IMR-90 (cell line): ENCODE results near the gene B3GNT9. TPM values are rescaled to one million over a fixed set of nuclear protein-coding genes. Genes with fewer than 3 reads are reported as not detected.

ENCODE experiments used
- ATAC-seq: fragments of 200-7000 bp; cut with Tn5 transposase; 2 replicates; pipeline ENCODE4 v1.9.1; 2020; ENCODE audit warnings: low read depth, mild to moderate bottlenecking, moderate library complexity
- BruUV-seq: library from RNA; stranded (reverse); fragments of 400-500 nt; replicated peaks from 2 replicates; lab custom pipeline; 2021; lab: Mats Ljungman, UMichigan
- CTCF ChIA-PET: fragments of 300-600 bp; formaldehyde crosslinking; extraction: SDS; loops from one replicate; lab custom pipeline; 2021; ENCODE audit warnings: antibody characterized with exemption; lab: Yijun Ruan, JAX
- POLR2A ChIA-PET: fragments of 300-600 bp; sonication (Branson Sonifier 250); formaldehyde crosslinking; loops from one replicate; lab custom pipeline; 2022; ENCODE audit warnings: antibody characterized with exemption; ENCODE audit not compliant: unreplicated experiment; lab: Charles Lee
- DNase-seq: peaks from one replicate; pipeline ENCODE4 v3.0.0; 2013
- H2AFZ ChIP-seq: replicated peaks from 2 replicates; pipeline ENCODE3; 2013; ENCODE audit warnings: low read length, mild to moderate bottlenecking; ENCODE audit not compliant: poor library complexity
- H2AK5ac ChIP-seq: 2 replicates; pipeline ENCODE4 v1.6.1; 2013; ENCODE audit warnings: low read depth, low read length, inconsistent platforms
- H2AK9ac ChIP-seq: replicated peaks from 2 replicates; pipeline ENCODE3; 2013; ENCODE audit warnings: mild to moderate bottlenecking, low read depth, low read length, moderate library complexity; ENCODE audit not compliant: poor library complexity
- H2BK120ac ChIP-seq: 2 replicates; pipeline ENCODE4 v1.6.1; 2013; ENCODE audit warnings: low read depth, low read length, inconsistent platforms
- H2BK15ac ChIP-seq: 3 replicates; pipeline ENCODE4 v1.6.1; 2013; ENCODE audit warnings: low read depth, low read length, inconsistent platforms
- H2BK20ac ChIP-seq: 2 replicates; pipeline ENCODE4 v1.6.1; 2013; ENCODE audit warnings: low read depth, mild to moderate bottlenecking, inconsistent platforms, low read length, moderate library complexity
- H2BK5ac ChIP-seq: 2 replicates; pipeline ENCODE4 v1.6.1; 2013; ENCODE audit warnings: mild to moderate bottlenecking, low read depth, low read length, inconsistent platforms; ENCODE audit not compliant: poor library complexity, severe bottlenecking
- H3K14ac ChIP-seq: replicated peaks from 2 replicates; pipeline ENCODE4 v1.6.1; 2013; ENCODE audit warnings: low read depth, low read length, inconsistent platforms
- H3K18ac ChIP-seq: 2 replicates; pipeline ENCODE4 v1.6.1; 2013; ENCODE audit warnings: low read depth, low read length, control low read depth
- H3K23ac ChIP-seq: 2 replicates; pipeline ENCODE4 v1.6.1; 2013; ENCODE audit warnings: low read depth, low read length, inconsistent platforms
- H3K27ac ChIP-seq: 2 replicates; pipeline ENCODE4 v1.5.1; 2013; ENCODE audit warnings: mild to moderate bottlenecking, control low read depth, low read length; ENCODE audit not compliant: insufficient read depth
- H3K27me3 ChIP-seq: 2 replicates; pipeline ENCODE4 v1.6.1; 2013; ENCODE audit warnings: low read length; ENCODE audit not compliant: control insufficient read depth, insufficient read depth
- H3K36me3 ChIP-seq: 2 replicates; pipeline ENCODE4 v1.6.1; 2013; ENCODE audit warnings: low read length, mixed read lengths; ENCODE audit not compliant: control insufficient read depth, insufficient read depth
- H3K4ac ChIP-seq: 2 replicates; pipeline ENCODE4 v1.6.1; 2013; ENCODE audit warnings: low read depth, low read length, inconsistent platforms
- H3K4me1 ChIP-seq: 2 replicates; pipeline ENCODE4 v1.6.1; 2013; ENCODE audit warnings: low read length, mixed read lengths; ENCODE audit not compliant: control insufficient read depth, insufficient read depth
- H3K4me2 ChIP-seq: 2 replicates; pipeline ENCODE4 v1.6.1; 2013; ENCODE audit warnings: low read depth, mild to moderate bottlenecking, control low read depth, low read length, moderate library complexity
- H3K4me3 ChIP-seq: 2 replicates; pipeline ENCODE4 v1.5.1; 2013; ENCODE audit warnings: low read depth, mild to moderate bottlenecking, control low read depth, low read length, moderate library complexity; ENCODE audit not compliant: insufficient read depth
- H3K56ac ChIP-seq: 2 replicates; pipeline ENCODE4 v1.6.1; 2013; ENCODE audit warnings: low read length, inconsistent platforms; ENCODE audit not compliant: insufficient read depth; ENCODE audit errors: extremely low read depth
- H3K79me1 ChIP-seq, 2 experiments: 2 replicates each; pipeline ENCODE4 v1.6.1; 2013; ENCODE audit warnings: low read length in 2 of 2, inconsistent platforms in 1 of 2, low read depth in 1 of 2
- H3K9ac ChIP-seq: 2 replicates; pipeline ENCODE4 v1.6.1; 2013; ENCODE audit warnings: low read depth, low read length, control low read depth
- H3K9me1 ChIP-seq: 2 replicates; pipeline ENCODE4 v1.6.1; 2013; ENCODE audit warnings: low read length, inconsistent platforms; ENCODE audit not compliant: insufficient read depth
- H3K9me3 ChIP-seq: 2 replicates; pipeline ENCODE4 v1.6.1; 2013; ENCODE audit warnings: low read length; ENCODE audit not compliant: control insufficient read depth, insufficient read depth
- H4K20me1 ChIP-seq: 2 replicates; pipeline ENCODE4 v1.6.1; 2013; ENCODE audit warnings: low read length, inconsistent platforms; ENCODE audit not compliant: insufficient read depth
- H4K5ac ChIP-seq: 2 replicates; pipeline ENCODE4 v1.6.1; 2013; ENCODE audit warnings: mild to moderate bottlenecking, low read depth, low read length, control low read depth
- H4K8ac ChIP-seq, 2 experiments: 2 replicates each; pipeline ENCODE4 v1.6.1; 2013; ENCODE audit warnings: low read depth in 2 of 2, low read length in 2 of 2, control low read depth in 1 of 2, inconsistent platforms in 1 of 2
- H4K91ac ChIP-seq: 2 replicates; pipeline ENCODE4 v1.6.1; 2013; ENCODE audit warnings: low read depth, low read length, inconsistent platforms; ENCODE audit not compliant: insufficient read depth
- BHLHE40 ChIP-seq: fragments of 150-350 bp; IDR thresholded peaks from 2 replicates; pipeline ENCODE4 v1.6.1; 2016; ENCODE audit warnings: mild to moderate bottlenecking, low read depth, low read length
- CEBPB ChIP-seq: IDR thresholded peaks from 2 replicates; pipeline ENCODE4 v1.6.1; 2012; ENCODE audit warnings: low read depth, low read length, improper control_type of control experiment
- CHD1 ChIP-seq: IDR thresholded peaks from 2 replicates; pipeline ENCODE4 v1.6.1; 2012; ENCODE audit warnings: low read depth, low read length, improper control_type of control experiment
- CTCF ChIP-seq: conservative IDR thresholded peaks from 2 replicates; pipeline ENCODE4 v1.5.1; 2012; ENCODE audit warnings: mild to moderate bottlenecking, low read depth, low read length, improper control_type of control experiment
- ELK1 ChIP-seq: fragments of 150-350 bp; IDR thresholded peaks from 2 replicates; pipeline ENCODE4 v1.6.1; 2016; ENCODE audit warnings: low read depth, mild to moderate bottlenecking, low read length, moderate library complexity, borderline replicate concordance
- FOS ChIP-seq: fragments of 150-350 bp; IDR thresholded peaks from 2 replicates; pipeline ENCODE4 v1.6.1; 2016; ENCODE audit warnings: low read depth, low read length
- MAFK ChIP-seq: IDR thresholded peaks from 2 replicates; pipeline ENCODE4 v1.6.1; 2012; ENCODE audit warnings: low read depth, low read length, improper control_type of control experiment
- MAZ ChIP-seq: IDR thresholded peaks from 2 replicates; pipeline ENCODE4 v1.6.1; 2012; ENCODE audit warnings: low read depth, mild to moderate bottlenecking, low read length, improper control_type of control experiment, moderate library complexity, borderline replicate concordance
- MXI1 ChIP-seq: IDR thresholded peaks from 2 replicates; pipeline ENCODE4 v1.6.1; 2012; ENCODE audit warnings: low read depth, mild to moderate bottlenecking, low read length, moderate library complexity, borderline replicate concordance
- POLR2A ChIP-seq: IDR thresholded peaks from 2 replicates; pipeline ENCODE4 v1.6.1; 2012; ENCODE audit warnings: mild to moderate bottlenecking, low read depth, low read length
- RFX5 ChIP-seq: IDR thresholded peaks from 2 replicates; pipeline ENCODE4 v1.8.0; 2012; ENCODE audit warnings: low read depth, mild to moderate bottlenecking, low read length, moderate library complexity
- SMC3 ChIP-seq: fragments of 150-350 bp; IDR thresholded peaks from 2 replicates; pipeline ENCODE4 v1.6.1; 2016; ENCODE audit warnings: low read depth, mild to moderate bottlenecking, antibody characterized with exemption, low read length, moderate library complexity
- USF2 ChIP-seq: fragments of 150-350 bp; IDR thresholded peaks from 2 replicates; pipeline ENCODE4 v1.6.1; 2017; ENCODE audit warnings: mild to moderate bottlenecking, antibody characterized with exemption, low read length, low read depth
- WGBS, 2 experiments: methylation state at CpG; one replicate each; pipeline versions ENCODE4 v1.1.5 to v1.1.7; 2013; ENCODE audit warnings: missing lambda C conversion rate in 2 of 2; ENCODE audit not compliant: insufficient read length in 1 of 2; ENCODE audit errors: extremely low coverage in 2 of 2; 5-methylcytosine and 5-hydroxymethylcytosine counted together
- dilution Hi-C: fragments of 300-500 bp; cut with HindIII; formaldehyde crosslinking; loops from one replicate; pipeline ENCODE4 v1.14.3; 2018; ENCODE audit warnings: low sequenced_read_pairs; ENCODE audit not compliant: unreplicated experiment
- in situ Hi-C: fragments of 300-500 bp; cut with MboI; formaldehyde crosslinking; loops from 3 replicates; pipeline ENCODE4 v1.14.3; 2019; ENCODE audit warnings: low sequenced_read_pairs, inconsistent platforms, mixed read lengths
- intact Hi-C: fragments of 100-400 bp; cut with micrococcal nuclease; formaldehyde crosslinking; loops from 2 replicates; pipeline ENCODE4 v1.10.0; 2022
- polyA plus RNA-seq, 3 experiments: library from polyadenylated mRNA; depleted of rRNA; stranded (reverse); fragments of >200 nt; gene quantifications; 2 replicates each; pipeline ENCODE4 v1.2.3, GENCODE V29; 2012; ENCODE audit warnings: low replicate concordance in 1 of 3
- total RNA-seq: library from RNA; depleted of rRNA; stranded (reverse); fragments of >200 nt; gene quantifications from 2 replicates; pipeline ENCODE4 v1.2.3, GENCODE V29; 2012

Gene B3GNT9
- total and polyA plus RNA-seq, 2 of the 4 experiments (the other 2 are of a cell fraction) = 5.0 to 12.0 TPM

- dilution Hi-C loops = no loop called here
- no peak for TF ChIP-seq ELK1
- peak; percentile 90 for TF ChIP-seq POLR2A
- TF ChIP-seq CTCF = no peak
- peak; percentile 59; the same call in 1 of the 2 replicates for TF ChIP-seq CHD1
- peak; percentile 79; the same call in 1 of the 2 replicates for TF ChIP-seq MXI1
- TF ChIP-seq RFX5 = no peak
- TF ChIP-seq USF2 = peak; percentile 4; the same call in 1 of the 2 replicates
- no peak for TF ChIP-seq FOS
- TF ChIP-seq CEBPB = peak; percentile 93
- TF ChIP-seq BHLHE40 = 0 out of 2 replicates have a peak, but pooled peaks have one; percentile 14
- peak; percentile 63 for TF ChIP-seq MAZ
- no peak for TF ChIP-seq SMC3
- TF ChIP-seq MAFK = no peak
Measured at GRCh38 chr16:67183627-67184452, 33.0 kb upstream of the B3GNT9 start, which contains the start of gene MATCAP1. TSS of gene MATCAP1 (minus strand) at chr16:67183963. CDS start at chr16:67180610, 3,353 bp downstream.

More at GRCh38 chr16:67183627-67184452, 33.0 kb upstream of the B3GNT9 start, which contains the start of gene MATCAP1:
- H3K9me1 ChIP-seq = peaks cover 13% of the 10 kb centered on the region
- no peaks in the 10 kb centered on the region; the same call in 1 of the 2 replicates for H3K36me3 ChIP-seq
- peak within 1 kb of the TSS; percentile 88 for H2BK5ac ChIP-seq
- peak within 1 kb of the TSS; percentile 89 for H3K4ac ChIP-seq
- WGBS, 2 experiments = 1% methylated on average over 48 of the region's 77 CpGs; no CpG with 5 or more reads in 1 of the 2 experiments
- H3K4me3 ChIP-seq = peak within 1 kb of the TSS; percentile 62
- H3K14ac ChIP-seq = peak within 1 kb of the TSS; percentile 88
- H3K27ac ChIP-seq = peak within 1 kb of the TSS; percentile 87
- peak within 1 kb of the TSS; percentile 19; the same call in 1 of the 2 replicates for H4K5ac ChIP-seq
- peak within 1 kb of the TSS; percentile 36 to 93 for H4K8ac ChIP-seq
- peaks cover 20% of the 10 kb centered on the region for H4K20me1 ChIP-seq
- intact Hi-C loops (loop anchor here (10.0 kb wide), 1 partner anchor 169 kb away; no protein-coding TSS in a partner anchor), in situ Hi-C loops (no loop called here)
- H3K18ac ChIP-seq = peak within 1 kb of the TSS; percentile 31; the same call in 1 of the 2 replicates
- H3K9me3 ChIP-seq = no peaks in the 10 kb centered on the region
- BruUV-seq = no TSS peak
- peak within 1 kb of the TSS; percentile 66; the same call in 1 of the 2 replicates for H3K23ac ChIP-seq
- peak within 1 kb of the TSS; percentile 77 for H3K56ac ChIP-seq
- peaks cover 19 to 35% of the 10 kb centered on the region in 2 experiments for H3K79me1 ChIP-seq
- H2AK9ac ChIP-seq = peak within 1 kb of the TSS; percentile 68
- H3K9ac ChIP-seq = peak within 1 kb of the TSS; percentile 71
- H2BK120ac ChIP-seq = peak within 1 kb of the TSS; percentile 92
- peak within 1 kb of the TSS; percentile 71; the same call in 1 of the 3 replicates for H2BK15ac ChIP-seq
- H4K91ac ChIP-seq = peak within 1 kb of the TSS; percentile 92; the same call in 1 of the 2 replicates
- ATAC-seq (peak; percentile 91), DNase-seq (peak; percentile 97)
- H2AFZ ChIP-seq = peak within 1 kb of the TSS; percentile 97
- peak within 1 kb of the TSS; percentile 65 for H3K4me2 ChIP-seq
- peaks cover 11% of the 10 kb centered on the region for H3K4me1 ChIP-seq
- H2BK20ac ChIP-seq = 0 out of 2 replicates have a peak within 1 kb of the TSS, but pooled peaks have one; percentile 21
- no peaks in the 10 kb centered on the region for H3K27me3 ChIP-seq
- ChIA-PET POLR2A (no interaction called here), CTCF (no interaction called here)
- H2AK5ac ChIP-seq = peak within 1 kb of the TSS; percentile 37; the same call in 1 of the 2 replicates
